Nephron (organoid): ENCODE results near the gene IPO9.
A peak's percentile ranks its signal among the peaks of the same experiment; 100 is the strongest.

Experiments used
- H3K27ac Mint-ChIP-seq, 3 experiments: 2 replicates each; pipeline ENCODE4 v1.8.0; 2020; ENCODE audit warnings: mixed read lengths in 3 of 3, mild to moderate bottlenecking in 2 of 3, moderate library complexity in 1 of 3
- H3K27me3 Mint-ChIP-seq: 2 replicates; pipeline ENCODE4 v1.8.0; 2021; ENCODE audit warnings: low read depth, mild to moderate bottlenecking, moderate library complexity, mixed read lengths
- H3K36me3 Mint-ChIP-seq: 2 replicates; pipeline ENCODE4 v1.8.0; 2020; ENCODE audit warnings: low read depth, mixed read lengths
- H3K4me1 Mint-ChIP-seq: 2 replicates; pipeline ENCODE4 v1.8.0; 2020; ENCODE audit warnings: mixed read lengths
- H3K4me3 Mint-ChIP-seq, 3 experiments: 2 replicates each; pipeline ENCODE4 v1.8.0; 2020; ENCODE audit warnings: mild to moderate bottlenecking in 3 of 3, mixed read lengths in 3 of 3, moderate library complexity in 2 of 3
- H3K9me3 Mint-ChIP-seq: 2 replicates; pipeline ENCODE4 v1.8.0; 2020; ENCODE audit warnings: mixed read lengths
- CTCF ChIP-seq, 3 experiments: fragments of 200-600 bp; sonication (generic); IDR thresholded peaks; one replicate each; pipeline ENCODE4 v1.5.0; 2021; ENCODE audit warnings: antibody characterized with exemption in 3 of 3; ENCODE audit not compliant: unreplicated experiment in 3 of 3

IPO9 gene

GRCh38 chr1:201887116-201887866 lies 58.3 kb downstream of the IPO9 start:
- no peaks in the 10 kb centered on the region for H3K9me3 Mint-ChIP-seq
- H3K36me3 Mint-ChIP-seq, result no peaks in the 10 kb centered on the region
- H3K27me3 Mint-ChIP-seq, result peaks cover 17% of the 10 kb centered on the region
- H3K27ac Mint-ChIP-seq, result peak overlapping the region in 1 of 3 experiments; percentile 25
- peaks cover 29% of the 10 kb centered on the region for H3K4me1 Mint-ChIP-seq
- peak overlapping the region; percentile 85 to 86 (median 85) for H3K4me3 Mint-ChIP-seq
- TF ChIP-seq CTCF (IDR thresholded peaks at IDR 0.05; ENCODE audit: unreplicated experiment in 3 of 3), result no peak

- Mint-ChIP-seq H3K27me3 (peaks cover 20% of the 10 kb centered on the region), H3K4me3 (peak within 1 kb of the TSS; percentile 85 to 87 (median 85)), H3K4me1 (peaks cover 19% of the 10 kb centered on the region), H3K9me3 (no peaks in the 10 kb centered on the region), H3K27ac (peak within 1 kb of the TSS in 1 of 3 experiments; percentile 25), H3K36me3 (no peaks in the 10 kb centered on the region)
- no peak for TF ChIP-seq CTCF (IDR thresholded peaks at IDR 0.05; ENCODE audit: unreplicated experiment in 3 of 3)
Measured at GRCh38 chr1:201888282-201889089, 59.5 kb downstream of the IPO9 start, which contains the start of gene SHISA4. TSS of gene SHISA4 (plus strand) at chr1:201888898. CDS start at chr1:201888995, 97 bp downstream.

- no peak for TF ChIP-seq CTCF (IDR thresholded peaks at IDR 0.05; ENCODE audit: unreplicated experiment in 3 of 3)
- no peaks in the 10 kb centered on the region for H3K9me3 Mint-ChIP-seq
- H3K27me3 Mint-ChIP-seq, result peaks cover 20% of the 10 kb centered on the region
- peak overlapping the region; percentile 84 to 87 (median 85) for H3K4me3 Mint-ChIP-seq
- no peak overlapping the region for H3K27ac Mint-ChIP-seq
- peaks cover 16% of the 10 kb centered on the region for H3K4me1 Mint-ChIP-seq
- H3K36me3 Mint-ChIP-seq, result no peaks in the 10 kb centered on the region
Measured at GRCh38 chr1:201889090-201889968, 60.4 kb downstream of the IPO9 start.

GRCh38 chr1:201890223-201890622 lies 61.3 kb downstream of the IPO9 start:
- H3K27me3 Mint-ChIP-seq, result peaks cover 19% of the 10 kb centered on the region
- TF ChIP-seq CTCF (IDR thresholded peaks at IDR 0.05; ENCODE audit: unreplicated experiment in 3 of 3), result no peak
- H3K9me3 Mint-ChIP-seq, result no peaks in the 10 kb centered on the region
- H3K36me3 Mint-ChIP-seq, result no peaks in the 10 kb centered on the region
- H3K4me3 Mint-ChIP-seq, result peak overlapping the region; percentile 75 to 87 (median 85)
- H3K27ac Mint-ChIP-seq, result no peak overlapping the region
- H3K4me1 Mint-ChIP-seq, result peaks cover 10% of the 10 kb centered on the region

- Mint-ChIP-seq H3K4me3 (peak overlapping the region; percentile 75 to 87 (median 85)), H3K27me3 (peaks cover 15% of the 10 kb centered on the region), H3K4me1 (peaks cover 9% of the 10 kb centered on the region), H3K9me3 (no peaks in the 10 kb centered on the region), H3K27ac (no peak overlapping the region), H3K36me3 (no peaks in the 10 kb centered on the region)
- TF ChIP-seq CTCF (IDR thresholded peaks at IDR 0.05; ENCODE audit: unreplicated experiment in 3 of 3), result no peak
Measured at GRCh38 chr1:201890806-201891450, 62.0 kb downstream of the IPO9 start.
